MM.1S (cell line): ENCODE data around the gene SEMA3E.

Experiments
- EZH2 ChIP-seq: fragments of 300-600 bp; sonication (generic); optimal IDR thresholded peaks from 2 replicates; pipeline ENCODE3; 2017; ENCODE audit warnings: low read depth, mild to moderate bottlenecking, antibody characterized with exemption, low read length, mixed read lengths
- TF ChIP-seq, protein P1 (sequence below): fragments of 300-600 bp; sonication (generic); IDR thresholded peaks from 2 replicates; pipeline ENCODE4 v1.5.1; 2016; ENCODE audit warnings: antibody characterized with exemption, low read length, mixed read lengths

DNA sequence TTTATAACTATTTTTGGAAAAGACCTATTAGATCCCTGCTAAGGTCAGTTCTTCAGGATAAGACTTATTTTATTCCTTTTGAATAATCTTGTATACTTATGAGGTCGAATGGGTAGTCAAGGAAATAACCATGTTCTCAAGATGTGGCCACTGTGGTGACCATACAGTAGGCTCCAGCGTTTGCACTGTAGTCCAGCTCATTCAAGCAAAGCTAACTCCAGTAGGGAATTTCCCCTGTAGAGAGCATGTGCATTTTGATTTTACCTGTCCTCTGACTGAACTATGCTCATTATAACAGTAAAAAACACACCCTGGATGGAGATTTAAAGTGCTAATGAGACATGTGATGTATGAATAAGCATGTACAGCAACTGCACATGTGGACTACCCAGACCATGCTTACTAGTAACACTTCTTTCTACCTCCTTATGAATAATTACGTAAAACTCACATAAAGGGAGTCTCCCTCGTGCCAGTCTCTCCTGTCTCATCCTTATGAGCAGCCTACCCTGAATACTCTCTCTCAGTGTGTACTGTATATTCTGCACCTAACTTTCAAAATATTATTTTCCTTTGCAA, 32.4 kb upstream of the SEMA3E start:
- TF ChIP-seq, protein P1, sequence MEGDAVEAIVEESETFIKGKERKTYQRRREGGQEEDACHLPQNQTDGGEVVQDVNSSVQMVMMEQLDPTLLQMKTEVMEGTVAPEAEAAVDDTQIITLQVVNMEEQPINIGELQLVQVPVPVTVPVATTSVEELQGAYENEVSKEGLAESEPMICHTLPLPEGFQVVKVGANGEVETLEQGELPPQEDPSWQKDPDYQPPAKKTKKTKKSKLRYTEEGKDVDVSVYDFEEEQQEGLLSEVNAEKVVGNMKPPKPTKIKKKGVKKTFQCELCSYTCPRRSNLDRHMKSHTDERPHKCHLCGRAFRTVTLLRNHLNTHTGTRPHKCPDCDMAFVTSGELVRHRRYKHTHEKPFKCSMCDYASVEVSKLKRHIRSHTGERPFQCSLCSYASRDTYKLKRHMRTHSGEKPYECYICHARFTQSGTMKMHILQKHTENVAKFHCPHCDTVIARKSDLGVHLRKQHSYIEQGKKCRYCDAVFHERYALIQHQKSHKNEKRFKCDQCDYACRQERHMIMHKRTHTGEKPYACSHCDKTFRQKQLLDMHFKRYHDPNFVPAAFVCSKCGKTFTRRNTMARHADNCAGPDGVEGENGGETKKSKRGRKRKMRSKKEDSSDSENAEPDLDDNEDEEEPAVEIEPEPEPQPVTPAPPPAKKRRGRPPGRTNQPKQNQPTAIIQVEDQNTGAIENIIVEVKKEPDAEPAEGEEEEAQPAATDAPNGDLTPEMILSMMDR = no peak
- no peak for TF ChIP-seq EZH2
